GM12874 (cell line): ENCODE data around the gene PRELID2.

ENCODE experiments used
- CTCF ChIP-seq: IDR thresholded peaks from 2 replicates; pipeline ENCODE4 v1.5.1; 2011; ENCODE audit warnings: low read depth, mild to moderate bottlenecking, control low read depth, low read length, moderate library complexity; ENCODE audit not compliant: insufficient read depth

Gene PRELID2

GRCh38 chr5:145859897-145860296 lies 24.8 kb upstream of the PRELID2 start:
- no peak for TF ChIP-seq CTCF

- no peak for TF ChIP-seq CTCF
These were observed 24.3 kb upstream of the PRELID2 start for GRCh38 chr5:145859453-145859852.

GRCh38 chr5:145858959-145859358 lies 23.8 kb upstream of the PRELID2 start:
- no peak for TF ChIP-seq CTCF

- TF ChIP-seq CTCF = no peak
These were observed 21.2 kb upstream of the PRELID2 start for GRCh38 chr5:145856285-145856818.

GRCh38 chr5:145855763-145856267 lies 20.7 kb upstream of the PRELID2 start:
- TF ChIP-seq CTCF = no peak

- no peak for TF ChIP-seq CTCF
These were observed 19.6 kb upstream of the PRELID2 start for GRCh38 chr5:145854651-145855258.

GRCh38 chr5:145853781-145854376 lies 18.7 kb upstream of the PRELID2 start:
- no peak for TF ChIP-seq CTCF
